Measurements from ENCODE around the gene ZNF652.

ZNF652 gene

DNA sequence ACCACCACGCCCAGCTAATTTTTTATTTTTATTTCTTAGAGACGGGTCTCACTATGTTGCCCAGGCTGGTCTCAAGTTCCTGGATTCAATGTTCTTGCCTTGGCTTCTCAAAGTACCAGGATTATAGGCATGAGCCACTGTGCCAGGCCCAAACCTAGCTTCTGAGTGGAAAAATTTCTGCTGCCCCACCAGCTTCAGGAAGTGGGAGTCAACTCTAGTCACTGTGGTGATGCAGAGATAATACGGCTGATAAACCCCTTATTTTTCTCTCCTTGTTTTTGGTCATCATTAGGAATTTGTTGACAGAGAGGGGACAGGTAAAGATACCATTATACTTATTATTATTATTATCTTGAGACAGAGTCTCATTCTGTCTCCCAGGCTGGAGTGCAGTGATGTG lies 103.7 kb downstream of the ZNF652 start:
- DNase-seq, result no peak

DNA sequence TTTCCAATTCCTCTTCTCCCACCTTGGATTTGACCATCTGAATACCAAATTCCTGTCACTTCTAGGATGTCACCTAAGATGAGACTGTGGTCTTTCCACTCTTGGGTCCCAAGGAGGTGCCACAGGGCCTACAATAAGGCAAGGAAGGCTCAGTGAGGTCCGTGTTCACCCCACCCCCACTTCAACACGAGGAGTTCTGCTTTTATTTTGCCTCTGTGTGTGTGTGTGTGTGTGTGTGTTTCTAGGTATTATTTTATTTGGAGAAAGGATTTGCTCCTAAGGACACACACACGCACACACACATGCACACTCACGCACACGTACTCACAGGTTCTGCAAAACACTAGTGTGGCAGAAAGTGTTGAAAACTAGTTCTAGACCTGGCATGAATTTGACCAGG lies 106.9 kb downstream of the ZNF652 start:
- no peak for DNase-seq

DNA sequence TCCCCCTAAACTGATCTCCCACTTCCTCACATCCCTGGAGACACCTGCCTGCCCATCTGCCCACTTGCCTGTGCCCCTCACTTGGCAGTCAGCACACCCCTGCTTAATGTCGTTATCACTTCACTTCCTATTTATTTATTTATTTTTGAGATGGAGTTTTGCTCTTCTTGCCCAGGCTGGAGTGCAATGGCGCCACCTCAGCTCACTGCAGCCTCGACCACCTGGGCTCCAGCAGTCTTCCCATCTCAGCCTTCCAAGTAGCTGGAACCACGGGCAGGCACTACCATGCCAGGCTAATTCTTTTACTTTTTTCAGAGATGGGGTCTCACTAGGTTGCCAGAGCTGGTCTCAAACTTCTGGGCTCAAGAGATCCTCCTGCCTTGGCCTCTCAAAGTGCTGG lies 108.0 kb downstream of the ZNF652 start:
- no peak for DNase-seq

DNA sequence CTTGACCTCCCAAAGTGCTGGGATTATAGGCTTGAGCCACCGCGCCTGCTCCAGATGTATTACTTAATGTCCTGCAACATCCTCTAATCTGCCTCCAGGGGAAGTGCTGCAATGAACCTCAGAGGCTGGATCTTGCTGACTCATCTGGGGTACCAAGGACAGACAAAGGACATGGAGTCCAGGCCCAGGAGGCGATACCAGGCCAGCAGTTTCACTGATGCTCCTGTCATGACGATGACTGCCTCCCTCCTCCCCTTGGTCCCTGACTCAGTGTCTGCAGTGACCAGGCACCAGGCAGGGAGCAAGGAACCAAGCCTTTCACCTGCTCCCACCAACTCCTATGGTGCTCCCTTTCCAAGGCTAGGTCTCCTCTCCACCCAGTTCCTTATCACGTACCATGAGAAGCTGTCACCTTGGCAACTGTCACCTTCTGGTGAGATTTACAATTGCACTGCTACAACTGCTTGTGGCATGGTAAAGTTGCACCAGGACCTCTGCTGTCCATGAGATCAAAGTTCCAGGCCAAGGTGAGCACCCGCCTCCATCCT lies 109.8 kb downstream of the ZNF652 start:
- no peak for DNase-seq

DNA sequence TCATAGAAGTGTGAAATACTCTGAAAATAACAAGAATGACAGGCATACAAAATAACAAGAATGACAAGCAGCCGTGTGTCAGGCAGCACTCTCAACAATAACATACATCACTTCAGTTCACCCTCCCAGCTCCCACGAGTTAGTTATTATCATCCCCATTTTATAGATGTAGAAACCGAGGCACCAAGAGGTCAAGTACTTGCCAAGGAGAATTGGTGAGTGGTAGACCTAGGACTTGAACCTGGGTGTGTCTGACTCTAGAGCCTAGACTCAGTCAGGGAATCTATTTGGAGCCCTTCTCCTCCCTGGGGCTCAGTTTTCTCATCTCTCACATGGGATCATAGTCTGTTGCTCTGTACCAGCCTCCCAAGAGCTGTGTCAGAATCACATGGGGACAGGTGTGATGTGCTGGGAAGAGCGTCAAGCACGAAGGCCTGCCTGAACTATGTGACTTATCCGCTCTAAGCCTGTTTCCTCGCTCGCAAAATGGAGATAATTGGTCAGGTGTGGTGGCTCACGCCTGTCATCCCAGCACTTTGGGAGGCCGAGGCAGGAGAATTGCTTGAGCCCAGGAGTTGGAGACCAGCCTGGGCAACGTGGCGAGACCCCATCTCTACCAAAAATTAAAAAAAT lies 112.0 kb downstream of the ZNF652 start:
- DNase-seq, result no peak

DNA sequence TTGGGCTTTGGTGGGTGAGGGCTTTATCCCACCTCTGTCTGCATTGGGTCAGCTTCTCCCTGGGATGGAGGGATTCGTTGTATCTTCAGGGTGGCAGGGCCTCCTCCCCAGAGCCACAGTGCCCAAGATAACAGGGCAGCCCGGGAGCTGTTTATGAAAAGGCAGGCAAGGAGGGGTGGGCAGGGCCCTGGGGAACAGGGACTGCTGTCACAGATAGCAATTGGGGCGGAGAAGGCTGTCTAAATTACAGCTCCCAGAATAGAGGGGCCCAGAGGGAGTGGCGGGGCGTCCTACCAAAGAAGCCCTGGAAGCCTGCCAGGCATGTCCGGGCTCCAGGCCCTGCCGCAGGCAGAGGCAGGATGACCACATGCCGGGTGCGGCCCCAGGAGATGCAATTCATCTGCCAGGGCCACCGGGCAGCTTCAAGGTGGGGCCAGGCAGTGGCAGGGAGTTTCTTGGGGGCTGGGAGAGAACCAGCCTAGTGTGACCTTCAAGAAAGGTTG lies 112.7 kb downstream of the ZNF652 start:
- no peak for DNase-seq

DNA sequence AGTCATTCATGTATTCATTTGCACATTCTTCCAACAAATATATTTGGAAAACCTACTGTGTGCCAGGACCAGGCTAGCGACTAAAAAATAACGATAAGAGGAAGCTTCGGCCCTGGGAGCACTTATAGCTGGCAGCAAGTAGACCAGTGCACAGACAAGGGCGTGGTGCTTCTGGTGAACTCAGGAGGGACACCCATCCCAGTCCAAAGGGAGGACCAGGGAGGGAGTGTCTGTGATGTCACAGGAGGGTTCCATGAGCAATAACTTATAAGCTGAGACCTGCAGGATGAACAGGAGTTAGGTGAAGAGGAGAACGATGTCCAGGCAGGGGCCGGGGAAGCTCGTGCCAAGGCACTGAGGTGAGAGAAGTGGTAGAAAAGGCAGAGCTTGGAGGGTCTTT lies 114.1 kb downstream of the ZNF652 start:
- no peak for DNase-seq

DNA sequence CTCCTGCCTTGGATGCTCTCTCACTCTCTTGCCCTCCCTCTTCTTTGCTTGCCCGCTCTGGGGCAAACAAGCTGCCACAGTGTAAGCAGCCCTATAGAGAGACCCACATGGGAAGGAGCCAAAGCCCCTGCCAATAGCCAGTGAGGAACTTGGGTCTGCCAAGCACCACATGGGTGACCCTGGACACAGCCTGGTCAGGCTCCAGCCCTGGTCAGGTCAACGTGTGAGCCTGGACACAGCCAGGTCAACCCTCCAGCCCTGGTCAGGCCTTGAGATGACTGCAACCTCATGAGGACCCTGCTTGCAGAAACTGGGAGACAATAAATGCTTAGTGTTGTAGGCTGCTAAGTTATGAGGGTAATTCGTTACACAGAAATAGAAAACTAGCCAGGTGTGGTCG lies 117.2 kb downstream of the ZNF652 start:
- DNase-seq, result no peak

Measured in NCI-H2081 treated with DMSO at 0.1 percent for 48 hours (cell line).